K562 (cell line): ENCODE measurements around the gene ZEB2. TPM values are rescaled to one million over a fixed set of nuclear protein-coding genes. Genes with fewer than 3 reads are reported as not detected.
A peak's percentile ranks its signal among the peaks of the same experiment; 100 is the strongest.

Experiments
- C11orf30 ChIP-seq: fragments of 450-650 bp; IDR thresholded peaks from 2 replicates; pipeline ENCODE4 v1.6.1; 2016; ENCODE audit warnings: low read depth, mild to moderate bottlenecking
- CSDE1 ChIP-seq, 2 experiments: fragments of 450-650 bp; IDR thresholded peaks; 2 replicates each; pipeline ENCODE4 v1.6.1; 2016; ENCODE audit warnings: mild to moderate bottlenecking in 1 of 2
- JUNB ChIP-seq: fragments of 450-650 bp; formaldehyde crosslinking; conservative IDR thresholded peaks from 2 replicates; pipeline ENCODE4 v1.4.0; 2020; ENCODE audit warnings: mild to moderate bottlenecking
- KDM4B ChIP-seq, 2 experiments: fragments of 450-650 bp in 1 of 2; sonication (generic) in 1 of 2; IDR thresholded peaks; 2 replicates each; pipeline ENCODE4 v1.6.1; 2016 to 2017; ENCODE audit warnings: borderline replicate concordance in 2 of 2, antibody characterized with exemption in 1 of 2, low read depth in 1 of 2, mild to moderate bottlenecking in 1 of 2
- L3MBTL2 ChIP-seq: fragments of 450-650 bp; IDR thresholded peaks from 2 replicates; pipeline ENCODE4 v1.6.1; 2016; ENCODE audit warnings: mild to moderate bottlenecking, moderate library complexity
- MBD2 ChIP-seq: sonication (generic); IDR thresholded peaks from 2 replicates; pipeline ENCODE4 v1.6.1; 2016; ENCODE audit warnings: low read depth, borderline replicate concordance
- NCOR1 ChIP-seq: fragments of 450-650 bp; IDR thresholded peaks from 2 replicates; pipeline ENCODE4 v1.6.1; 2016; ENCODE audit warnings: mild to moderate bottlenecking, moderate library complexity
- NR3C1 ChIP-seq: sonication (generic); formaldehyde crosslinking; IDR thresholded peaks from 2 replicates; pipeline ENCODE4 v1.8.1; 2022; ENCODE audit warnings: missing genetic modification reagents
- PCBP2 ChIP-seq: fragments of 200-400 bp; formaldehyde crosslinking; IDR thresholded peaks from 2 replicates; pipeline ENCODE4 v1.6.1; 2018; ENCODE audit warnings: low read length, low read depth, mild to moderate bottlenecking, moderate library complexity; ENCODE audit not compliant: poor library complexity, severe bottlenecking
- SMAD1 ChIP-seq: fragments of 150-350 bp; IDR thresholded peaks from 2 replicates; pipeline ENCODE4 v1.6.1; 2014; ENCODE audit warnings: low read length, low read depth; ENCODE audit not compliant: partially characterized antibody
- SMARCA4 ChIP-seq: fragments of 450-650 bp; IDR thresholded peaks from 2 replicates; pipeline ENCODE4 v1.6.1; 2016
- TAF15 ChIP-seq: fragments of 200-400 bp; formaldehyde crosslinking; IDR thresholded peaks from 2 replicates; pipeline ENCODE4 v1.6.1; 2017; ENCODE audit warnings: mild to moderate bottlenecking, low read depth, low read length, moderate library complexity
- TOE1 ChIP-seq, 2 experiments: fragments of 450-650 bp in 1 of 2; sonication (generic) in 1 of 2; formaldehyde crosslinking in 1 of 2; IDR thresholded peaks; 2 replicates each; pipeline versions ENCODE4 v1.7.1 to v1.8.0; 2016 to 2022; ENCODE audit warnings: borderline replicate concordance in 2 of 2, mild to moderate bottlenecking in 2 of 2, antibody characterized with exemption in 1 of 2, inconsistent platforms in 1 of 2, low read depth in 1 of 2, missing genetic modification reagents in 1 of 2, moderate library complexity in 1 of 2
- ZNF224 ChIP-seq: sonication (generic); formaldehyde crosslinking; IDR thresholded peaks from 2 replicates; pipeline ENCODE4 v1.8.0; 2022; ENCODE audit warnings: mild to moderate bottlenecking, missing genetic modification reagents
- ZNF431 ChIP-seq: sonication (generic); formaldehyde crosslinking; IDR thresholded peaks from 2 replicates; pipeline ENCODE4 v1.8.0; 2022; ENCODE audit warnings: mild to moderate bottlenecking, missing genetic modification reagents
- ZNF583 ChIP-seq: fragments of 250-450 bp; sonication (Bioruptor Pico); IDR thresholded peaks from 2 replicates; pipeline ENCODE4 v1.4.0; 2020
- ZNF717 ChIP-seq: fragments of 250-450 bp; sonication (Bioruptor Pico); IDR thresholded peaks from 2 replicates; pipeline ENCODE4 v1.5.0; 2021
- ZNF766 ChIP-seq: fragments of 200-800 bp; sonication (Bioruptor generic); conservative IDR thresholded peaks from 2 replicates; pipeline ENCODE4 v1.6.1; 2016; ENCODE audit warnings: missing genetic modification characterization, missing compliant biosample characterization
- polyA plus RNA-seq, 8 experiments: library from polyadenylated mRNA; depleted of rRNA in 4 of 8; stranded (reverse) in 5 of 8; unstranded in 3 of 8; fragments of >200 nt; fragmentation: Nextera tagmentation in 2 of 8; fragmentation: Illumina TruSeq in 1 of 8; extraction: Ambion mirVana in 2 of 8; extraction: Trizol in 1 of 8; gene quantifications; 2 replicates each; pipeline versions ENCODE4 v1.2.1 to v1.2.3, GENCODE V29; 2011 to 2014; ENCODE audit warnings: inconsistent platforms in 1 of 8, missing spikeins in 1 of 8
- total RNA-seq, 7 experiments: library from RNA; depleted of rRNA in 6 of 7; stranded (reverse); fragments of >200 nt in 6 of 7; fragmentation: Illumina TruSeq in 2 of 7; extraction: Trizol in 2 of 7; gene quantifications; 2 replicates each; pipeline versions ENCODE4 v1.2.1 to v1.2.3, GENCODE V29; 2011 to 2021; ENCODE audit warnings: low replicate concordance in 1 of 7
- TF ChIP-seq, protein P1 (sequence below), 2 experiments: fragments of 150-350 bp in 1 of 2; IDR thresholded peaks; 2 replicates each; pipeline ENCODE4 v1.6.1; 2012 to 2016; ENCODE audit warnings: low read depth in 2 of 2, low read length in 2 of 2, mild to moderate bottlenecking in 1 of 2, moderate library complexity in 1 of 2
- TF ChIP-seq, protein P2 (sequence below): fragments of 450-650 bp; formaldehyde crosslinking; IDR thresholded peaks from 2 replicates; pipeline ENCODE4 v1.4.0; 2022; ENCODE audit warnings: missing genetic modification characterization
- TF ChIP-seq, protein P3 (sequence below): fragments of 450-650 bp; IDR thresholded peaks from 2 replicates; pipeline ENCODE4 v1.6.1; 2014; ENCODE audit warnings: low read depth, mild to moderate bottlenecking, moderate library complexity, borderline replicate concordance

Gene ZEB2
- total and polyA plus RNA-seq, 9 of the 15 experiments (the other 6 are each of a cell fraction or from before 2014, with no cell fraction given), result 15.1 to 113 (median 72.3) TPM

DNA sequence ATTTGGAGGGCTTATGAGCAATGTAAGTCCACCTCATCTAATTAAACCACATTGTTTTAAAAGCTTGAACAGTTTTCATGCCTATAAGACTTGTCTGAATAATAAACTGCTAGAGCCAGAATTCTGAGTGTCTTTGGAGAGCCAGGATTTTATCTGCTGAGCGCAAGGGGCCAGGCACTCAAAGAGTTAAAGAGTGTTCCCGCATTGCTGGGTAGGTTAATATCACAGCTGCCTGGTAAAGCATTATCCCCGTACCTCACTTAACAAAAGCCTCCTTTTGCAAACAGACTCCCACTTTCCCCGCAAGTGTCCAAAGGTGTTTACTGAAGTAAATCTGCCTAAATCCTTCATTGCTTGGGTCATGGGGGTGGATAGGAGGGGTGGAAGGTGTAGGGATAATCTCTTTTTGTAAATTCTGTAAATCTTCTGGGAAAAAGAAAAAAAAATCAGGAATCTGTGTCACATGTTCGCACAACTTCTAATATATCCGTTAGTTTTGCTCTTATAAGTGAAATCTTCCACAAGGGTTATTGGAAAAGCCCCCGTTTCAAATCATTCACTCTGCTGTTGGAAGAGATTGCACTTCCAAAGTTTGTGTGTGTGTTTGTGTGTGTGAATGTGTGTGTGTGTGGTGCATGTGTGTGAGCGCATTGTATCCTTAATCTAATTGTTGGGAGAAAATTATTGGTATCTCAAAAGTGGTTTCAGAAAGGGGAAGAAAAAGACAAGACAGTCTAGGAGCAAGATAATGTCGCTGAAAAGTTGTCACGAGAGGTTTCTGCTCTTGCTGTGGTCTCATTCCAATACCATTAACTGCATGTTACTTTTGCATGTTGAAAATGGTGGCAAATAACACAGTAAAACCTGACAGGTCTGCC is 10.7 kb downstream of the ZEB2 start (continued):
- TF ChIP-seq JUNB (no peak), TOE1 (IDR thresholded peaks at IDR 0.05; ENCODE audit: borderline replicate concordance) (0 out of 2 replicates have a peak, but pooled peaks have one; percentile 24), TOE1 (CRISPR knock-in tag; IDR thresholded peaks at IDR 0.05; ENCODE audit: borderline replicate concordance, low read depth) (no peak), C11orf30 (no peak), NR3C1 (CRISPR knock-in tag) (no peak), ZNF583 (CRISPR knock-in tag) (no peak), SMARCA4 (0 out of 2 replicates have a peak, but pooled peaks have one; percentile 39), CSDE1 (IDR thresholded peaks at IDR 0.05) (0 out of 4 replicates have a peak, but pooled peaks of 1 of the 2 experiments have one; percentile 25), KDM4B (IDR thresholded peaks at IDR 0.05; ENCODE audit: borderline replicate concordance in 2 of 2, low read depth in 1 of 2) (no peak), MBD2 (0 out of 2 replicates have a peak, but pooled peaks have one; percentile 12), NCOR1 (peak; percentile 7; the same call in 1 of the 2 replicates), L3MBTL2 (0 out of 2 replicates have a peak, but pooled peaks have one; percentile 31), SMAD1 (no peak), ZNF224 (CRISPR knock-in tag) (no peak), PCBP2 (no peak), ZNF766 (CRISPR knock-in tag) (peak; percentile 55; the same call in 1 of the 2 replicates), ZNF431 (CRISPR knock-in tag) (no peak), ZNF717 (CRISPR knock-in tag) (no peak), TAF15 (no peak)
- TF ChIP-seq, protein P1, sequence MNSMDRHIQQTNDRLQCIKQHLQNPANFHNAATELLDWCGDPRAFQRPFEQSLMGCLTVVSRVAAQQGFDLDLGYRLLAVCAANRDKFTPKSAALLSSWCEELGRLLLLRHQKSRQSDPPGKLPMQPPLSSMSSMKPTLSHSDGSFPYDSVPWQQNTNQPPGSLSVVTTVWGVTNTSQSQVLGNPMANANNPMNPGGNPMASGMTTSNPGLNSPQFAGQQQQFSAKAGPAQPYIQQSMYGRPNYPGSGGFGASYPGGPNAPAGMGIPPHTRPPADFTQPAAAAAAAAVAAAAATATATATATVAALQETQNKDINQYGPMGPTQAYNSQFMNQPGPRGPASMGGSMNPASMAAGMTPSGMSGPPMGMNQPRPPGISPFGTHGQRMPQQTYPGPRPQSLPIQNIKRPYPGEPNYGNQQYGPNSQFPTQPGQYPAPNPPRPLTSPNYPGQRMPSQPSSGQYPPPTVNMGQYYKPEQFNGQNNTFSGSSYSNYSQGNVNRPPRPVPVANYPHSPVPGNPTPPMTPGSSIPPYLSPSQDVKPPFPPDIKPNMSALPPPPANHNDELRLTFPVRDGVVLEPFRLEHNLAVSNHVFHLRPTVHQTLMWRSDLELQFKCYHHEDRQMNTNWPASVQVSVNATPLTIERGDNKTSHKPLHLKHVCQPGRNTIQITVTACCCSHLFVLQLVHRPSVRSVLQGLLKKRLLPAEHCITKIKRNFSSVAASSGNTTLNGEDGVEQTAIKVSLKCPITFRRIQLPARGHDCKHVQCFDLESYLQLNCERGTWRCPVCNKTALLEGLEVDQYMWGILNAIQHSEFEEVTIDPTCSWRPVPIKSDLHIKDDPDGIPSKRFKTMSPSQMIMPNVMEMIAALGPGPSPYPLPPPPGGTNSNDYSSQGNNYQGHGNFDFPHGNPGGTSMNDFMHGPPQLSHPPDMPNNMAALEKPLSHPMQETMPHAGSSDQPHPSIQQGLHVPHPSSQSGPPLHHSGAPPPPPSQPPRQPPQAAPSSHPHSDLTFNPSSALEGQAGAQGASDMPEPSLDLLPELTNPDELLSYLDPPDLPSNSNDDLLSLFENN (IDR thresholded peaks at IDR 0.05; ENCODE audit: low read depth in 2 of 2, low read length in 2 of 2), result no peak
- TF ChIP-seq, protein P2, sequence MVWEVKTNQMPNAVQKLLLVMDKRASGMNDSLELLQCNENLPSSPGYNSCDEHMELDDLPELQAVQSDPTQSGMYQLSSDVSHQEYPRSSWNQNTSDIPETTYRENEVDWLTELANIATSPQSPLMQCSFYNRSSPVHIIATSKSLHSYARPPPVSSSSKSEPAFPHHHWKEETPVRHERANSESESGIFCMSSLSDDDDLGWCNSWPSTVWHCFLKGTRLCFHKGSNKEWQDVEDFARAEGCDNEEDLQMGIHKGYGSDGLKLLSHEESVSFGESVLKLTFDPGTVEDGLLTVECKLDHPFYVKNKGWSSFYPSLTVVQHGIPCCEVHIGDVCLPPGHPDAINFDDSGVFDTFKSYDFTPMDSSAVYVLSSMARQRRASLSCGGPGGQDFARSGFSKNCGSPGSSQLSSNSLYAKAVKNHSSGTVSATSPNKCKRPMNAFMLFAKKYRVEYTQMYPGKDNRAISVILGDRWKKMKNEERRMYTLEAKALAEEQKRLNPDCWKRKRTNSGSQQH (CRISPR knock-in tag), result no peak
- TF ChIP-seq, protein P3, sequence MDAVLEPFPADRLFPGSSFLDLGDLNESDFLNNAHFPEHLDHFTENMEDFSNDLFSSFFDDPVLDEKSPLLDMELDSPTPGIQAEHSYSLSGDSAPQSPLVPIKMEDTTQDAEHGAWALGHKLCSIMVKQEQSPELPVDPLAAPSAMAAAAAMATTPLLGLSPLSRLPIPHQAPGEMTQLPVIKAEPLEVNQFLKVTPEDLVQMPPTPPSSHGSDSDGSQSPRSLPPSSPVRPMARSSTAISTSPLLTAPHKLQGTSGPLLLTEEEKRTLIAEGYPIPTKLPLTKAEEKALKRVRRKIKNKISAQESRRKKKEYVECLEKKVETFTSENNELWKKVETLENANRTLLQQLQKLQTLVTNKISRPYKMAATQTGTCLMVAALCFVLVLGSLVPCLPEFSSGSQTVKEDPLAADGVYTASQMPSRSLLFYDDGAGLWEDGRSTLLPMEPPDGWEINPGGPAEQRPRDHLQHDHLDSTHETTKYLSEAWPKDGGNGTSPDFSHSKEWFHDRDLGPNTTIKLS, result no peak
